Measurements from ENCODE around the gene CD99.

- no peak for TF ChIP-seq POLR2A (IDR thresholded peaks at IDR 0.05; ENCODE audit: low read length)
- TF ChIP-seq GATA1 (IDR thresholded peaks at IDR 0.05; ENCODE audit: low read depth, low read length), result no peak
Observed at GRCh38 chrX:2700405-2701320, 9.6 kb downstream of the CD99 start.
